ENCODE data around the gene SPATA2L.

DNA sequence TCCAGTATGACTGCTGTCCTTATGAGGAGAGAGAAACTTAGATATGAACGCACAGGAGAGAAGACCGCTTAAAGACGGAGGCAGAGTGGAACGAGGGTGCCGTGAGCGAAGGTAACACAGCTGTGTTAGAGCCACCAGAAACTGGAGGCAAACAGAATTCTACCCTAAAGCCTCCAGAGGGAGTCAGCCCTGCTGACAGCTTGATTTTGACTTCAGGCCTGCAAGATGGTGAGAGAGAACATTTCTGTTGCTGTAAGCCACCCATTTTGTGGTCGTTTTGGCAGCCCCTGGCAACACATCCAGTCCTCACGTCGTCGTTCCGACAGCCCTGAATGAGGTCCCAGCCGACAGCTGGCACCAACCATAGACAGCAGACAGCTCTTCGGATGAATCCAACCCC is 2.8 kb upstream of the SPATA2L start:
- TF ChIP-seq POLR2AphosphoS5 (IDR thresholded peaks at IDR 0.05; ENCODE audit: insufficient read depth in 1 of 2, low read depth in 1 of 2) (no peak), POLR2A (IDR thresholded peaks at IDR 0.05) (no peak)
- TF ChIP-seq, protein P1, sequence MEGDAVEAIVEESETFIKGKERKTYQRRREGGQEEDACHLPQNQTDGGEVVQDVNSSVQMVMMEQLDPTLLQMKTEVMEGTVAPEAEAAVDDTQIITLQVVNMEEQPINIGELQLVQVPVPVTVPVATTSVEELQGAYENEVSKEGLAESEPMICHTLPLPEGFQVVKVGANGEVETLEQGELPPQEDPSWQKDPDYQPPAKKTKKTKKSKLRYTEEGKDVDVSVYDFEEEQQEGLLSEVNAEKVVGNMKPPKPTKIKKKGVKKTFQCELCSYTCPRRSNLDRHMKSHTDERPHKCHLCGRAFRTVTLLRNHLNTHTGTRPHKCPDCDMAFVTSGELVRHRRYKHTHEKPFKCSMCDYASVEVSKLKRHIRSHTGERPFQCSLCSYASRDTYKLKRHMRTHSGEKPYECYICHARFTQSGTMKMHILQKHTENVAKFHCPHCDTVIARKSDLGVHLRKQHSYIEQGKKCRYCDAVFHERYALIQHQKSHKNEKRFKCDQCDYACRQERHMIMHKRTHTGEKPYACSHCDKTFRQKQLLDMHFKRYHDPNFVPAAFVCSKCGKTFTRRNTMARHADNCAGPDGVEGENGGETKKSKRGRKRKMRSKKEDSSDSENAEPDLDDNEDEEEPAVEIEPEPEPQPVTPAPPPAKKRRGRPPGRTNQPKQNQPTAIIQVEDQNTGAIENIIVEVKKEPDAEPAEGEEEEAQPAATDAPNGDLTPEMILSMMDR (IDR thresholded peaks at IDR 0.05) = no peak

Measured in vagina (tissue), 2 donors.